Measurements from ENCODE around the gene FOXP2. TPM values are rescaled to one million over a fixed set of nuclear protein-coding genes. Genes with fewer than 3 reads are reported as not detected.

The FOXP2 gene
- total RNA-seq, 1 donor: 5.8 TPM

GRCh38 chr7:114630201-114630990 is 215.8 kb downstream of the FOXP2 start:
- no peaks in the 10 kb centered on the region for H3K79me2 ChIP-seq (ENCODE audit: insufficient read depth, low read length)
- no peak overlapping the region for H3K4me2 ChIP-seq (ENCODE audit: insufficient read depth, low read length)
- no peak overlapping the region for H3K27ac ChIP-seq (ENCODE audit: low read depth, low read length)
- no peaks in the 10 kb centered on the region for H3K4me1 ChIP-seq (ENCODE audit: insufficient read depth, low read length)
- H3K36me3 ChIP-seq (ENCODE audit: insufficient read depth, low read length): no peaks in the 10 kb centered on the region
- H2AFZ ChIP-seq (ENCODE audit: low read length): no peak overlapping the region
- H3K9me3 ChIP-seq (ENCODE audit: low read depth, low read length): no peaks in the 10 kb centered on the region
- DNase-seq (ENCODE audit: insufficient read length, low spot score, missing footprints): no peak
- H3K4me3 ChIP-seq (ENCODE audit: insufficient read depth, low read length): no peak overlapping the region
- TF ChIP-seq CTCF (IDR thresholded peaks at IDR 0.05; ENCODE audit: extremely low read depth, low read depth, low read length): no peak
- H3K27me3 ChIP-seq (ENCODE audit: insufficient read depth, low read length): no peaks in the 10 kb centered on the region
- H4K20me1 ChIP-seq (ENCODE audit: insufficient read depth, low read length): no peaks in the 10 kb centered on the region

GRCh38 chr7:114631249-114631822 is 216.7 kb downstream of the FOXP2 start:
- no peak for DNase-seq (ENCODE audit: insufficient read length, low spot score, missing footprints)
- TF ChIP-seq CTCF (IDR thresholded peaks at IDR 0.05; ENCODE audit: extremely low read depth, low read depth, low read length): no peak
- Histone ChIP-seq H3K4me3 (ENCODE audit: insufficient read depth, low read length) (no peak overlapping the region), H2AFZ (ENCODE audit: low read length) (no peak overlapping the region), H3K27ac (ENCODE audit: low read depth, low read length) (no peak overlapping the region), H3K27me3 (ENCODE audit: insufficient read depth, low read length) (no peaks in the 10 kb centered on the region), H3K36me3 (ENCODE audit: insufficient read depth, low read length) (no peaks in the 10 kb centered on the region), H3K4me1 (ENCODE audit: insufficient read depth, low read length) (no peaks in the 10 kb centered on the region), H3K9me3 (ENCODE audit: low read depth, low read length) (no peaks in the 10 kb centered on the region), H3K79me2 (ENCODE audit: insufficient read depth, low read length) (no peaks in the 10 kb centered on the region), H3K4me2 (ENCODE audit: insufficient read depth, low read length) (no peak overlapping the region), H4K20me1 (ENCODE audit: insufficient read depth, low read length) (no peaks in the 10 kb centered on the region)

DNA sequence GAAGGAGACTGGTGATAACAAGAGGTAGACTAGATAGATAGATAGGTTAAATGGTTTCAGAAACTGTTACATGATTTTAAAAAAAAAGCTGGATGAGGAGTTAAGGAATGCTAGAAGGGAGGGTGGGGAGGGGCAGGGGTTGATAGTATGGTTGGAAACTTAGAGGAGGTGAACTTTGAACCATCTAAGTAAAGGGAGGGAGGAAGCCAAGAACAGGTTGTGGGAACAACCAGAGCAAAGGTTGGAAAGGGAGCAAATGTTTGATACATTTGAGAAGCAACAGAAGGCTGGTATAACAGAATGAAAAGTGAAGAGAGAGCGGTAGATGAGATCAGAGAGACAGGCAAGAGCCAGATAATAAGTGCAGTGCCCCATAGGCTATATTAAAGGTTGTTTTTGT is 224.8 kb downstream of the FOXP2 start:
- H2AFZ ChIP-seq (ENCODE audit: low read length): no peak overlapping the region
- no peak overlapping the region for H3K4me2 ChIP-seq (ENCODE audit: insufficient read depth, low read length)
- no peaks in the 10 kb centered on the region for H3K79me2 ChIP-seq (ENCODE audit: insufficient read depth, low read length)
- H3K27ac ChIP-seq (ENCODE audit: low read depth, low read length): no peak overlapping the region
- H3K9me3 ChIP-seq (ENCODE audit: low read depth, low read length): no peaks in the 10 kb centered on the region
- no peak overlapping the region for H3K4me3 ChIP-seq (ENCODE audit: insufficient read depth, low read length)
- no peak for DNase-seq (ENCODE audit: insufficient read length, low spot score, missing footprints)
- no peaks in the 10 kb centered on the region for H4K20me1 ChIP-seq (ENCODE audit: insufficient read depth, low read length)
- no peak for TF ChIP-seq CTCF (IDR thresholded peaks at IDR 0.05; ENCODE audit: extremely low read depth, low read depth, low read length)
- H3K27me3 ChIP-seq (ENCODE audit: insufficient read depth, low read length): no peaks in the 10 kb centered on the region
- no peaks in the 10 kb centered on the region for H3K36me3 ChIP-seq (ENCODE audit: insufficient read depth, low read length)
- no peaks in the 10 kb centered on the region for H3K4me1 ChIP-seq (ENCODE audit: insufficient read depth, low read length)

DNA sequence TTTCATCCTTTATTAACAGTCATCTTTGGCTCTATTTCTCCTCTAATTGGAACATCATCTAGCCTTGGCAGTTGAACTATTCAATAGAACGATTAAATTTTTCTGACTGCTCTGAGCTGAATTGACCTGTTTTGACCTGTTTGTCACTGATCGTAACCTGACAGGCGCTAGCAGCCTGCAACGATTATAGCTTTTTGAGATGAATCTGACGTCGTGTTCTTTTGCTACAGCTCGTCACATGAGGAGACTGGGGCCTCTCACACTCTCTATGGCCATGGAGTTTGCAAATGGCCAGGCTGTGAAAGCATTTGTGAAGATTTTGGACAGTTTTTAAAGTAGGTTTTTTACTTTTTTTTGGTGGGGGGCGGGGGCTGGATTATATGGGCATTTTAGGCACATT is 229.8 kb downstream of the FOXP2 start:
- Histone ChIP-seq H3K4me2 (ENCODE audit: insufficient read depth, low read length) (no peak overlapping the region), H3K36me3 (ENCODE audit: insufficient read depth, low read length) (no peaks in the 10 kb centered on the region), H2AFZ (ENCODE audit: low read length) (no peak overlapping the region), H4K20me1 (ENCODE audit: insufficient read depth, low read length) (no peaks in the 10 kb centered on the region), H3K9me3 (ENCODE audit: low read depth, low read length) (no peaks in the 10 kb centered on the region), H3K4me1 (ENCODE audit: insufficient read depth, low read length) (no peaks in the 10 kb centered on the region), H3K4me3 (ENCODE audit: insufficient read depth, low read length) (no peak overlapping the region), H3K27me3 (ENCODE audit: insufficient read depth, low read length) (no peaks in the 10 kb centered on the region), H3K79me2 (ENCODE audit: insufficient read depth, low read length) (no peaks in the 10 kb centered on the region), H3K27ac (ENCODE audit: low read depth, low read length) (no peak overlapping the region)
- no peak for TF ChIP-seq CTCF (IDR thresholded peaks at IDR 0.05; ENCODE audit: extremely low read depth, low read depth, low read length)
- no peak for DNase-seq (ENCODE audit: insufficient read length, low spot score, missing footprints)
